GM12891 (cell line): Measurements from ENCODE around the gene IGSF3.
A peak's percentile ranks its signal among the peaks of the same experiment; 100 is the strongest.

Experiments used
- DNase-seq: peaks from one replicate; pipeline ENCODE4 v3.0.0; 2011; ENCODE audit warnings: low spot score; ENCODE audit not compliant: insufficient read length
- FAIRE-seq: peaks from 2 replicates; lab custom pipeline; 2011; peaks lifted over from hg19 to GRCh38; lab: Jason Lieb, UNC
- PAX5 ChIP-seq: IDR thresholded peaks from 2 replicates; pipeline ENCODE4 v1.6.1; 2011; ENCODE audit warnings: low read length, moderate library complexity, mild to moderate bottlenecking; ENCODE audit not compliant: insufficient read depth, severe bottlenecking
- POLR2A ChIP-seq: IDR thresholded peaks from 2 replicates; pipeline ENCODE4 v1.6.1; 2011; ENCODE audit warnings: low read depth, low read length, control low read depth
- POLR2AphosphoS5 ChIP-seq: IDR thresholded peaks from 2 replicates; pipeline ENCODE4 v1.6.1; 2011; ENCODE audit warnings: low read depth, low read length, control low read depth
- POU2F2 ChIP-seq: IDR thresholded peaks from 2 replicates; pipeline ENCODE4 v1.6.1; 2011; ENCODE audit warnings: low read depth, mild to moderate bottlenecking, control low read depth, low read length, moderate library complexity
- SPI1 ChIP-seq: IDR thresholded peaks from 2 replicates; pipeline ENCODE4 v1.6.1; 2011; ENCODE audit warnings: low read depth, low read length, control low read depth
- TAF1 ChIP-seq: IDR thresholded peaks from 2 replicates; pipeline ENCODE4 v1.6.1; 2011; ENCODE audit warnings: low read depth, low read length, control low read depth

Gene IGSF3

GRCh38 chr1:116677474-116678062 is 10.0 kb upstream of the IGSF3 start:
- FAIRE-seq (no peak), DNase-seq (no peak)
- TF ChIP-seq POU2F2 = no peak
- TF ChIP-seq POLR2AphosphoS5 = no peak
- TF ChIP-seq SPI1 = no peak
- no peak for TF ChIP-seq PAX5
- no peak for TF ChIP-seq TAF1
- no peak for TF ChIP-seq POLR2A

GRCh38 chr1:116676291-116676690 is 8.8 kb upstream of the IGSF3 start:
- no peak for FAIRE-seq
- TF ChIP-seq POU2F2 = no peak
- TF ChIP-seq SPI1 = no peak
- no peak for DNase-seq

GRCh38 chr1:116674751-116675150 is 7.2 kb upstream of the IGSF3 start:
- no peak for DNase-seq
- no peak for FAIRE-seq
- TF ChIP-seq POU2F2 (no peak), PAX5 (no peak), SPI1 (no peak), POLR2A (no peak), POLR2AphosphoS5 (no peak), TAF1 (no peak)

GRCh38 chr1:116674011-116674531 is 6.5 kb upstream of the IGSF3 start:
- DNase-seq (no peak), FAIRE-seq (no peak)
- no peak for TF ChIP-seq TAF1
- TF ChIP-seq SPI1 = no peak
- TF ChIP-seq POLR2AphosphoS5 = no peak
- TF ChIP-seq POLR2A = no peak
- no peak for TF ChIP-seq PAX5
- no peak for TF ChIP-seq POU2F2

- FAIRE-seq = no peak
- DNase-seq = no peak
- TF ChIP-seq POU2F2 (no peak), POLR2AphosphoS5 (no peak), PAX5 (no peak), TAF1 (no peak), SPI1 (no peak), POLR2A (no peak)
Measured at GRCh38 chr1:116671912-116672311, 4.4 kb upstream of the IGSF3 start.

- FAIRE-seq = no peak
- no peak for DNase-seq
Measured at GRCh38 chr1:116671072-116671760, 3.7 kb upstream of the IGSF3 start.

GRCh38 chr1:116668277-116668676 is 744 bp upstream of the IGSF3 start:
- TF ChIP-seq TAF1 = no peak
- no peak for TF ChIP-seq POU2F2
- TF ChIP-seq POLR2AphosphoS5 = no peak
- FAIRE-seq (no peak), DNase-seq (no peak)

More at GRCh38 chr1:116671072-116671760, 3.7 kb upstream of the IGSF3 start:
- no peak for TF ChIP-seq PAX5
- no peak for TF ChIP-seq POLR2A
- no peak for TF ChIP-seq TAF1
- TF ChIP-seq POLR2AphosphoS5 = no peak
- TF ChIP-seq SPI1 = no peak
- no peak for TF ChIP-seq POU2F2

GRCh38 chr1:116667078-116667574 is 407 bp downstream of the IGSF3 start:
- FAIRE-seq (no peak), DNase-seq (peak; percentile 25)
- TF ChIP-seq POLR2A (no peak), TAF1 (no peak), POU2F2 (no peak), SPI1 (no peak), POLR2AphosphoS5 (no peak), PAX5 (no peak)

- TF ChIP-seq POLR2AphosphoS5 (no peak), PAX5 (no peak), POU2F2 (no peak), SPI1 (no peak), POLR2A (no peak), TAF1 (no peak)
- no peak for DNase-seq
- FAIRE-seq = no peak
Measured at GRCh38 chr1:116666187-116667077, 1.1 kb downstream of the IGSF3 start.

GRCh38 chr1:116664978-116665371 is 2.6 kb downstream of the IGSF3 start:
- FAIRE-seq = no peak
- TF ChIP-seq POLR2AphosphoS5 (no peak), SPI1 (no peak), PAX5 (no peak), TAF1 (no peak), POLR2A (no peak), POU2F2 (no peak)
- DNase-seq = no peak
